GM18517 (cell line): ENCODE measurements around the gene FOXP1.

Source experiments
- ATAC-seq: cut with Tn5 transposase; IDR thresholded peaks from one replicate; pipeline ENCODE4 v1.9.1; 2021; ENCODE audit warnings: mild to moderate bottlenecking, moderate library complexity; ENCODE audit not compliant: unreplicated experiment

The FOXP1 gene

DNA sequence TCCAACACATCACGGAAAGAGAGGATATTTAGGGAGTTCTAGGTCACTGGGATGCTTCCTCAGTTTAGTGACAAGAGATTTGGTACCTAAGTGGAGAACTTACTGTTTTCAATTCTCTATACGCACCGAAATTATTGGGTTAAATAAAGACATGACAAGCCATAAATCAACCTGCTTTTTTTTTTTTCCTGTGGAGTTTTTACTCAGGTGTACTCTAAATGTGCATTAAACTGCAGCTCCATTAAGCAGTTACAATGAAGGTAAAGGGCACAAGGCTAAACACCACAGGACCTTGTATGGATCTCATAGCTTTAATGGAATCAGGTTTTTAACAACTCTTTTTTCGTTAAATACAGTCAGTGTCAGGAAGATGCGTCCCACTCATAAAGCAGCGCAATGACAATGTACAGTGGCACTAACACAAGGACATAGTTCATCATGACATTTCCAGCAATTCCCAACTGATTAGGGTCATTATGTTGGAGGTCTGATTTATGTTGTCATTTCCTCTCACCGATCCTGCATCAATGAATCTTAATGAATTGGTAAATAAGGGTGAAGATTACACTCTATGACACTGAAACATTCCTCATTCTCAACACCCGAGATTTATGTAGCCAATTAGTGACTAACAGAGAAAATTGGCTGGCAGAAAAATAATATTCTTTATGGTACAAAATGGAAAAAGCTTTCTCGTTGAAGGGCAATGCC is 355.2 kb downstream of the FOXP1 start:
- no peak for ATAC-seq

GRCh38 chr3:71227270-71227661 is 356.3 kb downstream of the FOXP1 start:
- no peak for ATAC-seq

DNA sequence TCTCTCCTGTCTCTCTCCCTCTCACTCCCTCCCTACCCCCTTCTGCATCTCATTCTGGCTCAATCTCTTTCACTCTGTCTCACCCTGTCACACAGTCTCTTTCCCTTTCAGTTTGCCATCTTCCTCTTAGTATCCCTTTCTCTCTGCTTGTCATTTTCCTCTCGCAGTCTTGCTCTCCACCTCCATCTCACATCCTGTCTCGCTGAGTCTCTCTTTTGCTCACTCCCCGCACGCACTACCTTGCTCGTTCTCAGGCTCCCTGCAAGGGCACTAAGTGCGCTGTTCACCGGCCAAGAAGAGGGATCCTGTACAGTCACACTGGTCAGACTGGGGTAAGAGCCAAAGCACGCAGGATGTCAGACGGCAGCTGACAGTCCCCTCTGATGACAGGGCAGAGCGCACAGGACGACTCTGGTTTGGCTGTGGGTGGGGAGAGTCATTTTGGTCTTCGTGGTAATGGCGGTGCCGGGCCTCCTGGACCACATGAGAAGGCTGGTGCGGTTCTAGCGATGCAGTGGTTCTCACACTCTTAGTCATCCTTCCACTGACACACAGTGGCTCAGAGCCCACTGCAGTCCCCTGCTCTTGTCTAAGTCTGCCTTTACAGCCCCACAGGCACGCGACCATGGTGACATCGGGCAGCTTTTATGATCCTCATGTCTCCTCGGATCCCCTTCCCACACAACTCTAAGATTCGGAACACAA is 356.8 kb downstream of the FOXP1 start:
- peak; percentile 93 for ATAC-seq

DNA sequence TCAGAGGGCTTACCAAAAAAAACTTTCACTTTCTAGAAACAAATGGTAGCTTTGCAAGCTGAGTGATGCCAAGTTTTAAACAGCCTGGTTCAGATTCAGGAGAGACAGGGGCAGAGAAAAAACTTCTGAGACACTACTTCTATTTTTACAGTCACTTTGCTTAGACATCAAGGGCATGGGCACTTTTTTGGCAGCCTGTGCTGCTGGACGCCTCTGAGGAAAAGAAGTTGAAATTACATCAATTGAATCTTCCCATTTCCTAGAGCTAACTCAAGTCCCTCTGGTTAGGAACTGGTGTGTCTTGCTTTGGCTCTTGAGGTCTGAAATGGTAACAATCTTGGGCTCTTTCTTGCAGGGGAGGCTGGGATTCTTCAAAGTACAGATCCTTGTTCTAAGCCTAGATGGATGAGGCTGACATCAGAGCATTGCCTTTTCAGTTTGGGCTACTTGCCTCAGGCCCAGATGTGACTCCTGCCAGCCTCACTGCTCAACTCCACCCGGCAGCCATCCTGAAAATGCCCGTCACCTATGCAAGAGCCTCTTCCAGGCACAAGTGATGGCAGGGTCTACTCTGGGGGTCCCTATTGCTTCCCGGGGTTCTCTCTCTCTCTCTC is 357.5 kb downstream of the FOXP1 start:
- ATAC-seq: peak; percentile 2

DNA sequence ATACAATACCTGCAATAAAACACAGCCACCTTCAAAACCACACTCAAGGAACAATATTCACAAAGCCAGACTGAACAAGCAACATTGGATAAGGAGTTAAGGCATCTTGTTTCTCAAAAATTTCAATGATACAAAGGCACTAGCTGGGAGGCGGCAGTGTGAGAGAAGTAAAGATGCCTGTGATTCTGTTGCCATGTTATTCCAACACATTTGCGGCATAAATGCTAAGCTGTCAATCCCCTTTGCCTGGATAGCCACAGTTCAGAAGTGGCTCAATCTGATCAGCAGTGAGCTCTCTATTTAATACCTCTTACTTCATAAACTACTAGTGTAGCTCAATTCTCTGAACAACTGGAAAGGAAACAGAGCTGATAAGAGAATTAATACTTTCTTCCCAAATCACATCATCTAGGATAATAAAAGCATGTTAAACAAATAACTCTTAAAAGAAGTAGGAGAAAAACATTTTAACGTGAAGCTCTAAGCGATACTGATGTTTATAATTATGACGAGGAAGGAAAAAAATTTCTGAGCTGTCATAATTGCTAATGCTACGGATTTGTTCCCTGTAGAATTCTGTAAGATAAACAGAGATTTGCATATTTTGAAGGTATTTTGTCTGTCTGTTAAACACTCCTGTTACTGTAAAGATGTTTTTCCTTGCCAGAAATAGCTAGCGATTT is 358.4 kb downstream of the FOXP1 start:
- ATAC-seq: no peak

GRCh38 chr3:71219744-71220638 is 363.5 kb downstream of the FOXP1 start:
- peak; percentile 93 for ATAC-seq

GRCh38 chr3:71218508-71218907 is 365.0 kb downstream of the FOXP1 start:
- ATAC-seq: no peak

- no peak for ATAC-seq
Measured at GRCh38 chr3:71217640-71218222, 365.8 kb downstream of the FOXP1 start.

- no peak for ATAC-seq
Measured at GRCh38 chr3:71215351-71215750, 368.2 kb downstream of the FOXP1 start.

GRCh38 chr3:71214797-71215196 is 368.7 kb downstream of the FOXP1 start:
- ATAC-seq: no peak

- ATAC-seq: no peak
Measured at GRCh38 chr3:71214016-71214415, 369.5 kb downstream of the FOXP1 start.

- ATAC-seq: no peak
Measured at GRCh38 chr3:71211083-71211482, 372.4 kb downstream of the FOXP1 start.

GRCh38 chr3:71210257-71211007 is 373.1 kb downstream of the FOXP1 start:
- no peak for ATAC-seq

- no peak for ATAC-seq
Measured at GRCh38 chr3:71208211-71209095, 375.1 kb downstream of the FOXP1 start.

- ATAC-seq: no peak
Measured at GRCh38 chr3:71207632-71208031, 375.9 kb downstream of the FOXP1 start.

GRCh38 chr3:71206305-71207165 is 377.0 kb downstream of the FOXP1 start:
- no peak for ATAC-seq

GRCh38 chr3:71203727-71204488 is 379.6 kb downstream of the FOXP1 start:
- ATAC-seq: no peak
